K562 (cell line): ENCODE results near the gene DHRS13. TPM values are rescaled to one million over a fixed set of nuclear protein-coding genes. Genes with fewer than 3 reads are reported as not detected.
A peak's percentile ranks its signal among the peaks of the same experiment; 100 is the strongest.

Experiments used
- BCL6 ChIP-seq: fragments of 250-450 bp; sonication (Bioruptor Pico); IDR thresholded peaks from 2 replicates; pipeline ENCODE4 v1.4.0; 2020
- EWSR1 ChIP-seq: fragments of 450-650 bp; IDR thresholded peaks from 2 replicates; pipeline ENCODE4 v1.6.1; 2018; ENCODE audit warnings: borderline replicate concordance, mild to moderate bottlenecking, low read depth, moderate library complexity; ENCODE audit not compliant: partially characterized antibody
- FOXA1 ChIP-seq: fragments of 450-650 bp; IDR thresholded peaks from 2 replicates; pipeline ENCODE4 v1.6.1; 2016; ENCODE audit warnings: mild to moderate bottlenecking, borderline replicate concordance
- MAFF ChIP-seq: IDR thresholded peaks from 2 replicates; pipeline ENCODE4 v1.6.1; 2012; ENCODE audit warnings: low read length, improper control_type of control experiment
- MCM3 ChIP-seq: fragments of 450-650 bp; IDR thresholded peaks from 2 replicates; pipeline ENCODE4 v1.6.1; 2016
- NRF1 ChIP-seq, 2 experiments: fragments of 450-650 bp; IDR thresholded peaks in 1 of 2; conservative IDR thresholded peaks in 1 of 2; 2 replicates each; pipeline ENCODE4 v1.6.1; 2014; ENCODE audit warnings: mild to moderate bottlenecking in 2 of 2
- POLR2G ChIP-seq: fragments of 200-400 bp; formaldehyde crosslinking; IDR thresholded peaks from 2 replicates; pipeline ENCODE4 v1.6.1; 2017; ENCODE audit warnings: low read depth, mild to moderate bottlenecking, antibody characterized with exemption, low read length, moderate library complexity
- PYGO2 ChIP-seq: fragments of 450-650 bp; IDR thresholded peaks from 2 replicates; pipeline ENCODE4 v1.6.1; 2016; ENCODE audit warnings: mild to moderate bottlenecking, missing genetic modification characterization, moderate library complexity, missing compliant biosample characterization
- STAG1 ChIP-seq: sonication (generic); formaldehyde crosslinking; IDR thresholded peaks from 2 replicates; pipeline ENCODE4 v1.5.0; 2020; ENCODE audit warnings: missing genetic modification reagents, borderline replicate concordance
- ZNF407 ChIP-seq: fragments of 450-650 bp; IDR thresholded peaks from 2 replicates; pipeline ENCODE4 v1.6.1; 2016; ENCODE audit warnings: low read depth
- ZNF511 ChIP-seq: sonication (generic); formaldehyde crosslinking; IDR thresholded peaks from 2 replicates; pipeline ENCODE4 v1.8.0; 2022; ENCODE audit warnings: mild to moderate bottlenecking, missing genetic modification reagents
- ZNF77 ChIP-seq: fragments of 250-450 bp; sonication (Bioruptor Pico); IDR thresholded peaks from 2 replicates; pipeline ENCODE4 v1.5.0; 2020
- polyA plus RNA-seq, 8 experiments: library from polyadenylated mRNA; depleted of rRNA in 4 of 8; stranded (reverse) in 5 of 8; unstranded in 3 of 8; fragments of >200 nt; fragmentation: Nextera tagmentation in 2 of 8; fragmentation: Illumina TruSeq in 1 of 8; extraction: Ambion mirVana in 2 of 8; extraction: Trizol in 1 of 8; gene quantifications; 2 replicates each; pipeline versions ENCODE4 v1.2.1 to v1.2.3, GENCODE V29; 2011 to 2014; ENCODE audit warnings: inconsistent platforms in 1 of 8, missing spikeins in 1 of 8
- total RNA-seq, 7 experiments: library from RNA; depleted of rRNA in 6 of 7; stranded (reverse); fragments of >200 nt in 6 of 7; fragmentation: Illumina TruSeq in 2 of 7; extraction: Trizol in 2 of 7; gene quantifications; 2 replicates each; pipeline versions ENCODE4 v1.2.1 to v1.2.3, GENCODE V29; 2011 to 2021; ENCODE audit warnings: low replicate concordance in 1 of 7
- TF ChIP-seq, protein P1 (sequence below): fragments of 250-450 bp; sonication (Bioruptor Pico); IDR thresholded peaks from 2 replicates; pipeline ENCODE4 v1.8.0; 2021; ENCODE audit warnings: moderate library complexity, mild to moderate bottlenecking, inconsistent platforms
- TF ChIP-seq, protein P2 (sequence below): sonication (generic); formaldehyde crosslinking; IDR thresholded peaks from 2 replicates; pipeline ENCODE4 v1.4.0; 2020; ENCODE audit warnings: mild to moderate bottlenecking, missing genetic modification reagents

Gene DHRS13
- total and polyA plus RNA-seq, 9 of the 15 experiments (the other 6 are each of a cell fraction or from before 2014, with no cell fraction given), result 0.32 to 52.3 (median 34.3) TPM; not detected in 1

- TF ChIP-seq STAG1 (no peak), FOXA1 (no peak), EWSR1 (no peak), PYGO2 (tag) (no peak), ZNF511 (CRISPR knock-in tag) (no peak), NRF1 (conservative IDR thresholded peaks at IDR 0.05 in 1 of 2, IDR thresholded peaks at IDR 0.05 in 1 of 2) (peak; percentile 49 to 61; a peak in 3 of 4 replicates), MCM3 (no peak), ZNF77 (CRISPR knock-in tag) (no peak), MAFF (no peak), ZNF407 (no peak), POLR2G (peak; percentile 55), BCL6 (CRISPR knock-in tag) (no peak)
- TF ChIP-seq, protein P1, sequence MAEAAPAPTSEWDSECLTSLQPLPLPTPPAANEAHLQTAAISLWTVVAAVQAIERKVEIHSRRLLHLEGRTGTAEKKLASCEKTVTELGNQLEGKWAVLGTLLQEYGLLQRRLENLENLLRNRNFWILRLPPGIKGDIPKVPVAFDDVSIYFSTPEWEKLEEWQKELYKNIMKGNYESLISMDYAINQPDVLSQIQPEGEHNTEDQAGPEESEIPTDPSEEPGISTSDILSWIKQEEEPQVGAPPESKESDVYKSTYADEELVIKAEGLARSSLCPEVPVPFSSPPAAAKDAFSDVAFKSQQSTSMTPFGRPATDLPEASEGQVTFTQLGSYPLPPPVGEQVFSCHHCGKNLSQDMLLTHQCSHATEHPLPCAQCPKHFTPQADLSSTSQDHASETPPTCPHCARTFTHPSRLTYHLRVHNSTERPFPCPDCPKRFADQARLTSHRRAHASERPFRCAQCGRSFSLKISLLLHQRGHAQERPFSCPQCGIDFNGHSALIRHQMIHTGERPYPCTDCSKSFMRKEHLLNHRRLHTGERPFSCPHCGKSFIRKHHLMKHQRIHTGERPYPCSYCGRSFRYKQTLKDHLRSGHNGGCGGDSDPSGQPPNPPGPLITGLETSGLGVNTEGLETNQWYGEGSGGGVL (CRISPR knock-in tag), result no peak
- TF ChIP-seq, protein P2, sequence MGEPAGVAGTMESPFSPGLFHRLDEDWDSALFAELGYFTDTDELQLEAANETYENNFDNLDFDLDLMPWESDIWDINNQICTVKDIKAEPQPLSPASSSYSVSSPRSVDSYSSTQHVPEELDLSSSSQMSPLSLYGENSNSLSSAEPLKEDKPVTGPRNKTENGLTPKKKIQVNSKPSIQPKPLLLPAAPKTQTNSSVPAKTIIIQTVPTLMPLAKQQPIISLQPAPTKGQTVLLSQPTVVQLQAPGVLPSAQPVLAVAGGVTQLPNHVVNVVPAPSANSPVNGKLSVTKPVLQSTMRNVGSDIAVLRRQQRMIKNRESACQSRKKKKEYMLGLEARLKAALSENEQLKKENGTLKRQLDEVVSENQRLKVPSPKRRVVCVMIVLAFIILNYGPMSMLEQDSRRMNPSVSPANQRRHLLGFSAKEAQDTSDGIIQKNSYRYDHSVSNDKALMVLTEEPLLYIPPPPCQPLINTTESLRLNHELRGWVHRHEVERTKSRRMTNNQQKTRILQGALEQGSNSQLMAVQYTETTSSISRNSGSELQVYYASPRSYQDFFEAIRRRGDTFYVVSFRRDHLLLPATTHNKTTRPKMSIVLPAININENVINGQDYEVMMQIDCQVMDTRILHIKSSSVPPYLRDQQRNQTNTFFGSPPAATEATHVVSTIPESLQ, result no peak
These were observed 41.3 kb downstream of the DHRS13 start (continued) for GRCh38 chr17:28861393-28862203.
